NB4 (cell line): ENCODE data around the gene FA2H.

Experiments used
- CTCF ChIP-seq: IDR thresholded peaks from one replicate; pipeline ENCODE4 v1.5.1; 2012; ENCODE audit warnings: low read depth, low read length
- MYC ChIP-seq: IDR thresholded peaks from 2 replicates; pipeline ENCODE4 v1.6.1; 2011; ENCODE audit warnings: low read depth, low read length
- POLR2A ChIP-seq: IDR thresholded peaks from 2 replicates; pipeline ENCODE4 v1.6.1; 2011; ENCODE audit warnings: mild to moderate bottlenecking; ENCODE audit not compliant: insufficient read length; ENCODE audit errors: extremely low read depth
- TF ChIP-seq, protein P1 (sequence below): IDR thresholded peaks from 2 replicates; pipeline ENCODE4 v1.6.1; 2011; ENCODE audit warnings: low read depth, low read length

GRCh38 chr16:74761665-74762064 lies 13.0 kb downstream of the FA2H start:
- TF ChIP-seq, protein P1, sequence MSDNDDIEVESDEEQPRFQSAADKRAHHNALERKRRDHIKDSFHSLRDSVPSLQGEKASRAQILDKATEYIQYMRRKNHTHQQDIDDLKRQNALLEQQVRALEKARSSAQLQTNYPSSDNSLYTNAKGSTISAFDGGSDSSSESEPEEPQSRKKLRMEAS = no peak
- no peak for TF ChIP-seq CTCF
- TF ChIP-seq POLR2A = no peak
- TF ChIP-seq MYC = no peak
